Natural killer cell (primary cell): ENCODE measurements around the gene GARIN5A. TPM values are rescaled to one million over a fixed set of nuclear protein-coding genes. Genes with fewer than 3 reads are reported as not detected.

Experiments used
- ATAC-seq, 3 donors: fragments of 150-1000 bp in 2 of 3; fragments of 200-7000 bp in 1 of 3; cut with Tn5 transposase; 1 replicate in 1 of 3; 2 replicates in 2 of 3; pipeline ENCODE4 v1.10.0; 2021; ENCODE audit warnings: mild to moderate bottlenecking in 2 of 3, moderate library complexity in 2 of 3
- DNase-seq, 2 donors: peaks; one replicate each; pipeline versions ENCODE4 v3.0.0 to v3.0.0-alpha.2; 2013 to 2021; ENCODE audit warnings: mixed read lengths in 1 of 2
- H3K27ac ChIP-seq: one replicate; pipeline ENCODE4 v1.5.1; 2013; ENCODE audit warnings: mild to moderate bottlenecking, low read length
- H3K27me3 ChIP-seq: one replicate; pipeline ENCODE4 v1.6.1; 2013; ENCODE audit warnings: low read length; ENCODE audit not compliant: control insufficient read depth, insufficient read depth
- H3K36me3 ChIP-seq: one replicate; pipeline ENCODE4 v1.6.1; 2013; ENCODE audit warnings: low read length; ENCODE audit not compliant: control insufficient read depth, insufficient read depth
- H3K4me1 ChIP-seq: one replicate; pipeline ENCODE4 v1.6.1; 2013; ENCODE audit warnings: low read length; ENCODE audit not compliant: control insufficient read depth, insufficient read depth
- H3K4me3 ChIP-seq: one replicate; pipeline ENCODE4 v1.5.1; 2013; ENCODE audit warnings: low read length
- H3K9me3 ChIP-seq: one replicate; pipeline ENCODE4 v1.6.1; 2013; ENCODE audit warnings: low read length; ENCODE audit not compliant: control insufficient read depth, insufficient read depth
- H3K27ac Mint-ChIP-seq, 2 donors: one replicate each; pipeline ENCODE4 v1.8.0; 2022; ENCODE audit warnings: mild to moderate bottlenecking in 2 of 2, mixed read lengths in 2 of 2, moderate library complexity in 1 of 2
- H3K27me3 Mint-ChIP-seq, 2 donors: one replicate each; pipeline ENCODE4 v1.8.0; 2022; ENCODE audit warnings: low read depth in 2 of 2, mixed read lengths in 2 of 2
- H3K36me3 Mint-ChIP-seq: one replicate; pipeline ENCODE4 v1.8.0; 2022; ENCODE audit warnings: mixed read lengths
- H3K4me1 Mint-ChIP-seq, 2 donors: one replicate each; pipeline ENCODE4 v1.8.0; 2022; ENCODE audit warnings: mixed read lengths in 2 of 2
- H3K4me3 Mint-ChIP-seq: one replicate; pipeline ENCODE4 v1.8.0; 2022; ENCODE audit warnings: mild to moderate bottlenecking, moderate library complexity, mixed read lengths
- H3K9me3 Mint-ChIP-seq, 2 donors: one replicate each; pipeline ENCODE4 v1.8.0; 2022; ENCODE audit warnings: mixed read lengths in 2 of 2
- WGBS: methylation state at CpG from one replicate; pipeline ENCODE4 v1.1.7; 2013; ENCODE audit warnings: missing lambda C conversion rate; ENCODE audit not compliant: insufficient coverage; 5-methylcytosine and 5-hydroxymethylcytosine counted together
- intact Hi-C: fragments of 100-400 bp; cut with micrococcal nuclease; formaldehyde crosslinking; loops from one replicate; pipeline ENCODE4 v1.14.2; 2022
- total RNA-seq, 4 donors: library from RNA; stranded (reverse); fragments of 120-200 nt in 1 of 4; gene quantifications; one replicate each; pipeline versions ENCODE4 v1.2.3 to v1.2.4, GENCODE V29; 2013 to 2022
- TF ChIP-seq, protein P1 (sequence below): fragments of 200-600 bp; IDR thresholded peaks from one replicate; pipeline ENCODE4 v1.8.0; 2022; ENCODE audit warnings: antibody characterized with exemption

Gene GARIN5A
- total RNA-seq, 3 donors from 2014 or later (not counting 1 experiment from before 2014, with no cell fraction given) = 0.59 TPM; not detected in 2

DNA sequence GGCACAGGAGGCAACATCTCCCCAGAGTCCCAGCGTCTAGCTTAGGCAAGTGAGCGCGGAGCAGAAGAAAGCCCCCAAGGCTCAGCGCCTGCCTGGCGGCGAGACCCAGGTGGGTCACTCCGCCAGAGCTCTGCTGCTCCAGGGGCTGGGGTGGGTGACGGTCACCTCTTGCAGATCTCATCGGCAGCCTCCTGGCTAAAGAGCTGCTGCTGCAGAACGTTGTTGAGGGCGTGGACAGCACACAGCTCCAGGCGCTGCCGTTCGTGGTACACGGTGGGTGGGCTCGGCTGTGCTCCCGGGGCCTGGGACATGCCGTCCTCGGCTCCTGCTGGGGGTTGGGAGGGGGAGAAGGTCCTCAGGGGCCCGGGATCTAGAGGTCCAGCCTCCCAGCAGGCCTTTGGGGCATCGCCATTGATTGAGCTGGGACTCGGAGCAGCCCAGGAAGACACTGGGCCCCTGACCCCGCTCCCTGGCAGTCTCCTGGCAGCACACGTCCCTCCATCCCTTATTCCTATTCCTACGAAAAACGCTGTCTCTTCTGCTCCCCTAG, 33.5 kb upstream of the GARIN5A start:
- H3K27me3 Mint-ChIP-seq = peaks cover 0 to 3% of the 10 kb centered on the region in 2 donors
- Histone ChIP-seq H3K9me3 (no peaks in the 10 kb centered on the region), H3K27ac (peak overlapping the region; percentile 93), H3K27me3 (no peaks in the 10 kb centered on the region), H3K4me3 (peak overlapping the region; percentile 59), H3K4me1 (peaks cover 19% of the 10 kb centered on the region), H3K36me3 (no peaks in the 10 kb centered on the region)
- H3K4me3 Mint-ChIP-seq = peak overlapping the region; percentile 91
- TF ChIP-seq, protein P1, sequence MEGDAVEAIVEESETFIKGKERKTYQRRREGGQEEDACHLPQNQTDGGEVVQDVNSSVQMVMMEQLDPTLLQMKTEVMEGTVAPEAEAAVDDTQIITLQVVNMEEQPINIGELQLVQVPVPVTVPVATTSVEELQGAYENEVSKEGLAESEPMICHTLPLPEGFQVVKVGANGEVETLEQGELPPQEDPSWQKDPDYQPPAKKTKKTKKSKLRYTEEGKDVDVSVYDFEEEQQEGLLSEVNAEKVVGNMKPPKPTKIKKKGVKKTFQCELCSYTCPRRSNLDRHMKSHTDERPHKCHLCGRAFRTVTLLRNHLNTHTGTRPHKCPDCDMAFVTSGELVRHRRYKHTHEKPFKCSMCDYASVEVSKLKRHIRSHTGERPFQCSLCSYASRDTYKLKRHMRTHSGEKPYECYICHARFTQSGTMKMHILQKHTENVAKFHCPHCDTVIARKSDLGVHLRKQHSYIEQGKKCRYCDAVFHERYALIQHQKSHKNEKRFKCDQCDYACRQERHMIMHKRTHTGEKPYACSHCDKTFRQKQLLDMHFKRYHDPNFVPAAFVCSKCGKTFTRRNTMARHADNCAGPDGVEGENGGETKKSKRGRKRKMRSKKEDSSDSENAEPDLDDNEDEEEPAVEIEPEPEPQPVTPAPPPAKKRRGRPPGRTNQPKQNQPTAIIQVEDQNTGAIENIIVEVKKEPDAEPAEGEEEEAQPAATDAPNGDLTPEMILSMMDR = no peak
- H3K27ac Mint-ChIP-seq = peak overlapping the region; percentile 87 to 100
- H3K36me3 Mint-ChIP-seq = no peaks in the 10 kb centered on the region
- 84% methylated on average over 26 of the region's 26 CpGs for WGBS
- intact Hi-C loops = no loop called here
- ATAC-seq (no peak), DNase-seq (no peak)
- H3K4me1 Mint-ChIP-seq = peaks cover 19 to 34% of the 10 kb centered on the region in 2 donors
- H3K9me3 Mint-ChIP-seq = no peaks in the 10 kb centered on the region

DNA sequence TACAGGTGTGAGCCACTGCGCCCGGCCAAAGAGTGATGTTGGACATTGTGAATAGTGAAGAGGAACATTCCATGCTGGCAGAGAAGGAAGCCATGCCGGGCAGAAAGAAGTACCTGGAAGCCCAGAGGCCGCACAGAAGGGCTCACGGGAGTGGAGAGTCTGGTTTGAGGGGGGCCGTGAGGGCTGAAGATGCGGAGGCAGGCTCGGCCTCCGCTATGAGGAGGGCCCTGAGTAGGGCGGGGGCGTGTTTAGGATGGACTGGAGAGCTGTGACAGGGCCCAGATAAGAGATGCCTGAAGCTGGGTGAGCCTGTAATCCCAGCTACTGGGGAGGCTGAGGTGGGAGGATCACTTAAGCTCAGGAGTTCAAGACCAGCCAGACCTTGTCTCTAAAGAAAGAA, 32.7 kb upstream of the GARIN5A start:
- Histone ChIP-seq H3K27me3 (no peaks in the 10 kb centered on the region), H3K27ac (no peak overlapping the region), H3K4me3 (no peak overlapping the region), H3K36me3 (no peaks in the 10 kb centered on the region), H3K4me1 (peaks cover 19% of the 10 kb centered on the region), H3K9me3 (no peaks in the 10 kb centered on the region)
- WGBS = 89% methylated on average over 11 of the region's 11 CpGs
- Mint-ChIP-seq H3K36me3 (no peaks in the 10 kb centered on the region), H3K27me3 (peaks cover 0 to 2% of the 10 kb centered on the region in 2 donors), H3K9me3 (no peaks in the 10 kb centered on the region), H3K4me1 (peaks cover 19 to 34% of the 10 kb centered on the region in 2 donors), H3K4me3 (peak overlapping the region; percentile 58), H3K27ac (peak overlapping the region; percentile 43 to 83)
- DNase-seq (no peak), ATAC-seq (no peak)
- intact Hi-C loops = no loop called here
- TF ChIP-seq, protein P1 = no peak

DNA sequence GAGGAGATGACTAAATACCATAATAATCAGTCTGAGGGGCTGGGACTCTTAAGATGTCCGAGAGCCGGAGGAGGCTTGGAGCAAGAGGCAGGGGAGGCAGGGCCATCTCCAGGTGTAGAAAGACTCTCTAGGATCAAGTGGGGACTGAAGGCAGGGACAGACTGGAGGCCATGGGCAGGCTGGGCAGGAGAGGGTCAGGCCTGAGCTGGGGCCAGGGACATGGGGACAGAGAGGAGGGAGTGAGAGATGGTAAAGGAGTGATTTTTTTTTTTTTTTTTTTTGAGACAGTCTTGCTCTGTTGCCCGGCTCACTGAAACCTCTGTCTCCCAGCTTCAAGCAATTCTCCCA, 32.2 kb upstream of the GARIN5A start:
- ATAC-seq (no peak), DNase-seq (no peak)
- TF ChIP-seq, protein P1 = no peak
- Mint-ChIP-seq H3K27ac (peak overlapping the region; percentile 43 to 83), H3K27me3 (no peaks in the 10 kb centered on the region), H3K4me3 (peak overlapping the region; percentile 32), H3K9me3 (no peaks in the 10 kb centered on the region), H3K36me3 (no peaks in the 10 kb centered on the region), H3K4me1 (peaks cover 19 to 34% of the 10 kb centered on the region in 2 donors)
- WGBS = 98% methylated on average over 2 of the region's 3 CpGs
- Histone ChIP-seq H3K36me3 (no peaks in the 10 kb centered on the region), H3K27ac (no peak overlapping the region), H3K9me3 (no peaks in the 10 kb centered on the region), H3K27me3 (no peaks in the 10 kb centered on the region), H3K4me3 (no peak overlapping the region), H3K4me1 (peaks cover 19% of the 10 kb centered on the region)
- intact Hi-C loops = no loop called here

DNA sequence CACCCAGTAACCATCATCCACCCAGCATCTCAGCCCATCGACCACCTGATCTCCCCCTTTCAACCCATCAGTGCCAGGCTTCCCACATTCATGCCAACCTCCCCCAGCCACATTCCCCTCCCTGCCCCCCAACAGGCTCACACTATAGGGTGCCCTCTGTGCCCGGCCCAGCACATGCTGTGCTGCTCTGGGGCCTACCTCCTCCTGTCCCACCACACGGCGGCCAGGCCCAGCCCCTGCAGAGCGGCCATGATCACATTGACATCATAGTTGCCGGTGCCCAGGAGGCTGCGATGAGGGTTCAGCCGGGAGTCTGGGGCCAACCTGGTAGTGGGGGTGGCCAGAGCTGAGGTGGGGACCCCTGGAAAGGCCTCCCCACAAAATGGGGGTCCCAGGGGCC, 30.7 kb upstream of the GARIN5A start:
- no peaks in the 10 kb centered on the region for H3K36me3 ChIP-seq
- H3K4me3 Mint-ChIP-seq = no peak overlapping the region
- H3K27ac Mint-ChIP-seq = peak overlapping the region in 1 of 2 donors; percentile 83
- WGBS = 94% methylated on average over 8 of the region's 8 CpGs
- no peak overlapping the region for H3K4me3 ChIP-seq
- TF ChIP-seq, protein P1 = no peak
- intact Hi-C loops = no loop called here
- no peaks in the 10 kb centered on the region for H3K27me3 ChIP-seq
- no peak for ATAC-seq
- H3K4me1 ChIP-seq = peaks cover 19% of the 10 kb centered on the region
- no peak overlapping the region for H3K27ac ChIP-seq
- H3K4me1 Mint-ChIP-seq = peaks cover 19 to 34% of the 10 kb centered on the region in 2 donors
- no peaks in the 10 kb centered on the region for H3K36me3 Mint-ChIP-seq
- no peaks in the 10 kb centered on the region for H3K9me3 ChIP-seq
- no peaks in the 10 kb centered on the region for H3K27me3 Mint-ChIP-seq
- no peak for DNase-seq
- H3K9me3 Mint-ChIP-seq = no peaks in the 10 kb centered on the region
